Measurements from ENCODE around the gene DDX21.

DDX21 gene

DNA sequence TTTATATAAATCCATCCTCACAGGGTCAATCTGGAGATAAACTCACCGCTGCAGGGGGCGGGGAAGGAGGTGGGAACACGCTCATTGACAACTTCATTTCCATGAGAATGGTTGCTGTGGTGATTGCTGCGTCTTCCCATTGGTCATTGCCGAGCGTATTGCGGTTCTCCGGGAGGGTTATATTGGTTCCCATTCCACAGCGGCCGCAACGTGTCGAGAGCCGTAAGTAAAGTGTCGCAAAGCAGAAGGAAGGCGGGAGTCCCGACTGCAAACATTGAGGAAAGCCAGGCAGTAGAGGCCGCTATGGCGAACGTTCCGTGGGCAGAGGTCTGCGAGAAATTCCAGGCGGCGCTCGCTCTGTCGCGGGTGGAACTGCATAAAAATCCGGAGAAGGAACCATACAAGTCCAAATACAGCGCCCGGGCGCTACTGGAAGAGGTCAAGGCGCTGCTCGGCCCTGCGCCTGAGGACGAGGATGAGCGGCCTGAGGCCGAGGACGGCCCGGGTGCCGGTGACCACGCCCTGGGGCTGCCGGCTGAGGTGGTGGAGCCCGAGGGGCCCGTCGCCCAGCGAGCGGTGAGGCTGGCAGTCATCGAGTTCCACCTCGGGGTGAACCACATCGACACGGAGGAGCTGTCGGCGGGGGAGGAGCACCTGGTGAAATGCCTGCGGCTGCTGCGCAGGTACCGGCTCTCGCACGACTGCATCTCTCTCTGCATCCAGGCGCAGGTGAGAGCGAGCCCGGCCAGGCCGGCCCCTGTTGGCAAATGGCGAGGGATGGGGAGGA is 32.8 kb downstream of the DDX21 start, which contains the start of gene KIFBP:
TSS of gene KIFBP (plus strand) at position 274 of the 787 bp plus-strand sequence. CDS start at position 304, 30 bp downstream.
- peak; percentile 96 for DNase-seq (ENCODE audit: low read depth)
- TF ChIP-seq, protein P1, sequence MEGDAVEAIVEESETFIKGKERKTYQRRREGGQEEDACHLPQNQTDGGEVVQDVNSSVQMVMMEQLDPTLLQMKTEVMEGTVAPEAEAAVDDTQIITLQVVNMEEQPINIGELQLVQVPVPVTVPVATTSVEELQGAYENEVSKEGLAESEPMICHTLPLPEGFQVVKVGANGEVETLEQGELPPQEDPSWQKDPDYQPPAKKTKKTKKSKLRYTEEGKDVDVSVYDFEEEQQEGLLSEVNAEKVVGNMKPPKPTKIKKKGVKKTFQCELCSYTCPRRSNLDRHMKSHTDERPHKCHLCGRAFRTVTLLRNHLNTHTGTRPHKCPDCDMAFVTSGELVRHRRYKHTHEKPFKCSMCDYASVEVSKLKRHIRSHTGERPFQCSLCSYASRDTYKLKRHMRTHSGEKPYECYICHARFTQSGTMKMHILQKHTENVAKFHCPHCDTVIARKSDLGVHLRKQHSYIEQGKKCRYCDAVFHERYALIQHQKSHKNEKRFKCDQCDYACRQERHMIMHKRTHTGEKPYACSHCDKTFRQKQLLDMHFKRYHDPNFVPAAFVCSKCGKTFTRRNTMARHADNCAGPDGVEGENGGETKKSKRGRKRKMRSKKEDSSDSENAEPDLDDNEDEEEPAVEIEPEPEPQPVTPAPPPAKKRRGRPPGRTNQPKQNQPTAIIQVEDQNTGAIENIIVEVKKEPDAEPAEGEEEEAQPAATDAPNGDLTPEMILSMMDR (IDR thresholded peaks at IDR 0.05; ENCODE audit: insufficient read depth, low read depth, low read length, missing control alignments) = peak; percentile 39
- peak within 1 kb of the TSS; percentile 63 for H3K4me3 ChIP-seq (ENCODE audit: low read depth, low read length)

DNA sequence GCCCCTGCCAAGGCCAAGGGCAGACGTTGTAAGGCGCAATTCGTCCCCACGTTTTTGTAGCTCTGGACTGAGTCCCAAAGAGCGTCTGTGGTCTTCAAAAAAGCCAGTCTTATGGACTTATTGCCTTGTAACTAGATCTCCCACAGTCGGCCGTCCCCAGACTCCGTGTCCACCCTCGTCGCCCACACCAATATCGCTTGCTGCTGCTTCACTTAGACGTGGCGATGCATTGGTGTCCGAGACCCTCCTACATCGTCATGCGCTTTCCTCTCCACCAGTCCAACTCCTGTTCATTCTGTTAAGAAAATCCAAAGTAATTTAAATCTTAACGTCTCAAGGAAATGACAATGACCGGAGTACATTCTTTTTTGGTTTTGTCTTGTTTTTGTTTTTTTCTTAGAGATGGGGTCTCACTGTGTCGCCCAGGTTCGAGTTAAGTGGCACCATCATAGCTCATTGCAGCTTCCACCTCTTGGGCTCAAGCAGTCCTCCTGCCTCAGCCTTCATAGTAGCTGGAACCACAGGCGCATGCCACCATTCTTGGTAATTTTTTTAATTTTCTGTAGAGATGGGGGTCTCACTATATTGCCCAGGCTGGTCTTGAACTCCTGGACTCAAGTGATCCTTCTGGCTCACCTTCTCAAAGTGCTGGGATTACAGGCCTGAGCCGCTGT is 33.5 kb downstream of the DDX21 start:
- TF ChIP-seq, protein P1 (IDR thresholded peaks at IDR 0.05; ENCODE audit: insufficient read depth, low read depth, low read length, missing control alignments) = no peak
- peak overlapping the region; percentile 63 for H3K4me3 ChIP-seq (ENCODE audit: low read depth, low read length)
- no peak for DNase-seq (ENCODE audit: low read depth)

DNA sequence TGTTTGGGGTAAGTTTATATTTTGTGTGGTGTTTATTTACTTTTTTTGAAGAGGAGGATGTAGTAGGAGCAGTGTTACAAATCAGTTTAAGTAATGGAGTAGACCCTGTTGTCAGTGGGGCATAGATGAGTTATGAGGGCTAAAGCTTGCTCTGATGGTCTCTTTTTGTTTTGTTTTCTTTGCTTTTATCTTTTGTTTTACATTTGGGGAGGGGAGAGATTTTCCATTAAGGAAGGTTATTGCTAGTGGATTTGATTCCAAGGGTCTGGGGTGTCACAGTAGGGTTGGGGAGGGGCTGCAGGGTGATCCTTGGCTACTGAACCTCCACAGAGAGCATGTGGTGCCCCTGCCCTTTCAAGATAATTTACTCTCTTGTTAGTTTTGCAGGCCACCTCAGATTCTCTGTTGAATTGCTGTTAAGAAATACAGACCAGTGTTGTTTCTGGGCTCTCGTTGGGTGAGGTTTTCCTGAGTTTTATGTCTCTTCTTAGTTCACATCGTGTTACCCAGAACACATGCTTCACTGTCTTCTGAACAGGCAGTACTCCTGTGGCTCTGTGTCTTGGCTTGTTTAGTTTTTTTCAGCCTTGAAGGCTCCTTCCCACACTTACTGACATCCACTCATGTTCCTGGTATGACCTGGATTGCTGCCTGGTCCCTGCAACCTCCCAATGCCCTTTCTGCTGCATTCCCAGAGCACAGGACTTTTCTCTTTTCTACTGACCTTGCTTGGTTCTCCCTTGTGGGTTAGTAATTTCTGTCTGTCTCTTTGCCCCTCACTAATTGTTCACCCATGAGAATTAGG is 36.9 kb downstream of the DDX21 start:
- no peak for DNase-seq (ENCODE audit: low read depth)
- H3K4me3 ChIP-seq (ENCODE audit: low read depth, low read length) = no peak overlapping the region
- TF ChIP-seq, protein P1 (IDR thresholded peaks at IDR 0.05; ENCODE audit: insufficient read depth, low read depth, low read length, missing control alignments) = no peak

DNA sequence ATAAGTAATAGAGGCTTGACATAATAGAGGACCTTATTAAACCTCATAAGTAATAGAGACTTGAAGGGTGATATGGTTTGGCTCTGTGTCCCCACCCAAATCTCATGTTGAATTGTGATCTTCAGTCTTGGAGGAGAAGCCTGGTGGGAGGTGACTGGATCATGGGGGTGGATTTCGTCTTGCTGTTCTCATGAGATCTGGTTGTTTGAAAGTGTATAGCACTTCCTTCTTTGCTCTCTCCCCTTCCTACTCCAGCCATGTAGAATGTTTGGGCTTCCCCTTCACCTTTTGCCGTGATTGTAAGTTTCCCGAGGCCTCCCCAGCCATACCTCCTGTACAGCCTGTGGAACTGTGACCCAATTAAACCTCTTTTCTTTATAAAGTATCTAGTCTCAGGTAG is 41.2 kb downstream of the DDX21 start:
- peak overlapping the region; percentile 6; the same call in 1 of the 2 replicates for H3K4me3 ChIP-seq (ENCODE audit: low read depth, low read length)
- DNase-seq (ENCODE audit: low read depth) = peak; percentile 40

DNA sequence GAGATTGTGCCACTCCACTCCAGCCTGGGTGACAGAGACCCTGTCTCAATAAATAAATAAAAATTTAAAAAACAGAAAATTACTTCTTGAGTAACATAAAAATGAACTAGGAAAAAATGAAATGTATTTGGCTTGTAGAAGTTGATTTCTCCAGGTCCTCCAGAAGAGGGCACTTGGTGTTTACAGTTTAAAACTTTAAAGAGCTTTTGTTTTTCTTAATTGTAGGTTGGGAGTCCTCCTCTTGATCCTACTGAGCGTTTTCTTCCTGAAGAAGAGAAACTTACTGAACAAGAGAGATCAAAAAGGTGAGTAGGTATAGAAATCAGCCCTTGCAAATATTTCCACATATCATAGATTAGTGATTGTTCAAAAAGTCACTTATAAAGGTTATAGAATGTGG is 48.9 kb downstream of the DDX21 start:
- TF ChIP-seq, protein P1 (IDR thresholded peaks at IDR 0.05; ENCODE audit: insufficient read depth, low read depth, low read length, missing control alignments) = peak; percentile 54
- H3K4me3 ChIP-seq (ENCODE audit: low read depth, low read length) = no peak overlapping the region
- peak; percentile 60 for DNase-seq (ENCODE audit: low read depth)

More for the DNA sequence above, 41.2 kb downstream of the DDX21 start:
- TF ChIP-seq, protein P1 (IDR thresholded peaks at IDR 0.05; ENCODE audit: insufficient read depth, low read depth, low read length, missing control alignments) = no peak

GRCh38 chr10:69005704-69006485 is 49.9 kb downstream of the DDX21 start:
- DNase-seq (ENCODE audit: low read depth) = no peak
- TF ChIP-seq, protein P1 (IDR thresholded peaks at IDR 0.05; ENCODE audit: insufficient read depth, low read depth, low read length, missing control alignments) = no peak
- H3K4me3 ChIP-seq (ENCODE audit: low read depth, low read length) = no peak overlapping the region

Data from GM12865 (cell line).